A549 (cell line): ENCODE results near the gene SSBP3. TPM values are rescaled to one million over a fixed set of nuclear protein-coding genes. Genes with fewer than 3 reads are reported as not detected.

Source experiments
- ATAC-seq, 2 experiments: fragments of 200-7000 bp in 1 of 2; fragments of >200 bp in 1 of 2; cut with Nextera tagmentation in 1 of 2; cut with Tn5 transposase in 1 of 2; 3 replicates each; pipeline versions ENCODE4 v1.8.0 to v1.9.1; 2018 to 2020; ENCODE audit warnings: mild to moderate bottlenecking in 1 of 2, moderate library complexity in 1 of 2
- CTCF ChIA-PET: fragments of 300-600 bp; sonication (Branson Sonifier 250); formaldehyde crosslinking; extraction: SDS; loops from one replicate; lab custom pipeline; 2021; ENCODE audit warnings: antibody characterized with exemption, inconsistent platforms; lab: Yijun Ruan, JAX
- POLR2A ChIA-PET: fragments of 350-600 bp; formaldehyde crosslinking; extraction: SDS; loops from one replicate; lab custom pipeline; 2021; ENCODE audit warnings: antibody characterized with exemption, inconsistent platforms; lab: Yijun Ruan, JAX
- DNase-seq, 2 experiments: peaks; one replicate each; pipeline versions ENCODE4 v3.0.0 to v3.0.0-alpha.2; 2011 to 2016; ENCODE audit warnings: low read depth in 1 of 2, low spot score in 1 of 2
- FAIRE-seq: peaks from 2 replicates; lab custom pipeline; 2011; peaks lifted over from hg19 to GRCh38; lab: Jason Lieb, UNC
- H3K27ac ChIP-seq, 2 experiments: fragments of >200 bp; sonication (Bioruptor Twin); formaldehyde crosslinking; 3 replicates each; pipeline ENCODE4 v1.5.1; 2016 to 2017
- H3K4me1 ChIP-seq: fragments of >200 bp; sonication (Bioruptor Twin); formaldehyde crosslinking; 3 replicates; pipeline ENCODE4 v1.6.1; 2016
- H3K4me2 ChIP-seq: fragments of >200 bp; sonication (Bioruptor Twin); formaldehyde crosslinking; 3 replicates; pipeline ENCODE4 v1.6.1; 2016
- H3K4me3 ChIP-seq: fragments of >200 bp; sonication (Bioruptor Twin); formaldehyde crosslinking; 3 replicates; pipeline ENCODE4 v1.5.1; 2016
- H3K9me3 ChIP-seq: fragments of >200 bp; sonication (Bioruptor Twin); formaldehyde crosslinking; 3 replicates; pipeline ENCODE4 v1.6.1; 2016
- BCL3 ChIP-seq: fragments of >200 bp; sonication (Bioruptor Twin); formaldehyde crosslinking; IDR thresholded peaks from 3 replicates; pipeline ENCODE4 v1.6.1; 2016
- BHLHE40 ChIP-seq: IDR thresholded peaks from 2 replicates; pipeline ENCODE4 v1.6.1; 2012; ENCODE audit warnings: low read depth, low read length, inconsistent platforms
- CBX2 ChIP-seq: fragments of 200-600 bp; sonication (generic); IDR thresholded peaks from 2 replicates; pipeline ENCODE4 v1.6.1; 2016; ENCODE audit warnings: low read depth, mild to moderate bottlenecking, borderline replicate concordance
- CHD4 ChIP-seq: fragments of 200-600 bp; sonication (generic); IDR thresholded peaks from 2 replicates; pipeline ENCODE4 v1.6.1; 2016; ENCODE audit warnings: antibody characterized with exemption, mild to moderate bottlenecking, borderline replicate concordance
- CTCF ChIP-seq: fragments of >200 bp; sonication (Bioruptor Twin); formaldehyde crosslinking; IDR thresholded peaks from 3 replicates; pipeline ENCODE4 v1.5.1; 2016
- E2F6 ChIP-seq: IDR thresholded peaks from 2 replicates; pipeline ENCODE4 v1.6.1; 2012; ENCODE audit warnings: low read depth, borderline replicate concordance
- EHF ChIP-seq: fragments of 250-450 bp; sonication (Bioruptor Pico); IDR thresholded peaks from 2 replicates; pipeline ENCODE4 v1.5.0; 2020; ENCODE audit warnings: mild to moderate bottlenecking
- FOSB ChIP-seq: fragments of 250-450 bp; sonication (Bioruptor Pico); IDR thresholded peaks from 2 replicates; pipeline ENCODE4 v1.5.0; 2020; ENCODE audit warnings: mild to moderate bottlenecking, moderate library complexity
- FOXS1 ChIP-seq: fragments of 250-450 bp; sonication (Bioruptor Pico); IDR thresholded peaks from 2 replicates; pipeline ENCODE4 v1.5.0; 2020; ENCODE audit warnings: mild to moderate bottlenecking, moderate library complexity
- HDAC2 ChIP-seq: fragments of 200-600 bp; sonication (generic); IDR thresholded peaks from 2 replicates; pipeline ENCODE4 v1.6.1; 2016
- HOXA7 ChIP-seq: fragments of 250-450 bp; sonication (Bioruptor Pico); IDR thresholded peaks from 2 replicates; pipeline ENCODE4 v1.5.0; 2020; ENCODE audit warnings: mild to moderate bottlenecking, moderate library complexity
- HOXB5 ChIP-seq: fragments of 250-450 bp; sonication (Bioruptor Pico); IDR thresholded peaks from 2 replicates; pipeline ENCODE4 v1.5.0; 2020; ENCODE audit warnings: mild to moderate bottlenecking, moderate library complexity
- JUNB ChIP-seq: fragments of >200 bp; sonication (Bioruptor Twin); formaldehyde crosslinking; IDR thresholded peaks from 2 replicates; pipeline ENCODE4 v1.6.1; 2016
- KDM5A ChIP-seq: fragments of 200-600 bp; sonication (generic); IDR thresholded peaks from 2 replicates; pipeline ENCODE4 v1.6.1; 2016; ENCODE audit warnings: antibody characterized with exemption, mild to moderate bottlenecking
- MAFK ChIP-seq: fragments of 450-650 bp; IDR thresholded peaks from 2 replicates; pipeline ENCODE4 v1.6.1; 2014; ENCODE audit not compliant: partially characterized antibody
- MYC ChIP-seq: IDR thresholded peaks from 2 replicates; pipeline ENCODE4 v1.6.1; 2012; ENCODE audit warnings: mild to moderate bottlenecking, inconsistent platforms, low read length, improper control_type of control experiment, borderline replicate concordance
- PBX3 ChIP-seq: IDR thresholded peaks from 2 replicates; pipeline ENCODE4 v1.6.1; 2012
- PHF8 ChIP-seq: fragments of 200-600 bp; sonication (generic); IDR thresholded peaks from 2 replicates; pipeline ENCODE4 v1.6.1; 2016; ENCODE audit warnings: low read depth, mild to moderate bottlenecking, antibody characterized with exemption, moderate library complexity, borderline replicate concordance
- POLR2AphosphoS2 ChIP-seq: conservative IDR thresholded peaks from 2 replicates; pipeline ENCODE4 v1.6.1; 2012; ENCODE audit warnings: low read length, improper control_type of control experiment, inconsistent platforms
- SREBF2 ChIP-seq: fragments of 450-650 bp; IDR thresholded peaks from 2 replicates; pipeline ENCODE4 v1.6.1; 2014; ENCODE audit warnings: mild to moderate bottlenecking, moderate library complexity
- ZC3H11A ChIP-seq: fragments of 450-650 bp; IDR thresholded peaks from 2 replicates; pipeline ENCODE4 v1.6.1; 2014; ENCODE audit warnings: antibody characterized with exemption, mild to moderate bottlenecking
- ZSCAN20 ChIP-seq: fragments of 250-450 bp; sonication (Bioruptor Pico); IDR thresholded peaks from 2 replicates; pipeline ENCODE4 v1.8.0; 2022; ENCODE audit warnings: mild to moderate bottlenecking, moderate library complexity
- WGBS: methylation state at CpG from one replicate; pipeline ENCODE4 v1.1.6; 2017; ENCODE audit errors: missing lambda C conversion rate; 5-methylcytosine and 5-hydroxymethylcytosine counted together
- polyA plus RNA-seq, 4 experiments: library from polyadenylated mRNA; depleted of rRNA in 3 of 4; stranded (reverse); fragments of >200 nt; fragmentation: RNase III in 1 of 4; extraction: RNeasy Plus Mini Kit Qiagen cat#74134 plus additional on column Dnase treatment in 1 of 4; gene quantifications; 2 replicates in 3 of 4; 3 replicates in 1 of 4; pipeline ENCODE4 v1.2.3, GENCODE V29; 2011 to 2017

Gene SSBP3
- polyA plus RNA-seq, 2 of the 4 experiments (the other 2 are of a cell fraction), result 7.2 to 9.1 TPM

DNA sequence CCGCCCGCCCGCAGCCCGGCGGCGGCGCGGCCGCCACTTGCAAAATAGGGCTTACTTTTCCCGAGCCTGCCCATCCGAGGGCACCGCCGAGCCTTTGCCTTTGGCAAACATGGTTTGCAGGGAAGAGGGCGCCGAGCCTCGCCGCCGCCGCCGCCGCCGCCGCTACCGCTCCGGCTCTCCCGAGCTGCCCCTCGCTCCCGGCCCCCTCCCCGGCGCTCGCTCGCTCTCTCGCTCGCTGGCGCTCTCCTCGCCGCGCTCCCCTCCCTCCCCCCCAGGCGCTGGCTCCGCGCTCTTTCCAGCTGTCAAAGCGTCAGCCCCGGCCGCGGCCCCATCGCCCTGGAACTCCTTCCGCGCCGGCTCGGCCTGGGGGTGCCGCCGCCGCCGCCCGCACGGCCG lies 298 bp downstream of the SSBP3 start:
- TF ChIP-seq FOSB (CRISPR knock-in tag) (no peak), CBX2 (no peak), BCL3 (no peak), HOXA7 (CRISPR knock-in tag) (no peak), POLR2AphosphoS2 (no peak), MYC (no peak), KDM5A (no peak), SREBF2 (no peak), HOXB5 (CRISPR knock-in tag) (no peak), CHD4 (no peak), PHF8 (no peak), PBX3 (no peak), MAFK (no peak), ZSCAN20 (no peak), ZC3H11A (no peak), FOXS1 (CRISPR knock-in tag) (no peak), JUNB (no peak), BHLHE40 (no peak), EHF (CRISPR knock-in tag) (no peak), HDAC2 (no peak)
- ChIA-PET POLR2A (interaction anchor here (1.0 to 2.3 kb wide), 2 partner anchors 82 to 83 kb away, joined by 4 to 17 read pairs; no protein-coding TSS in a partner anchor), CTCF (interaction anchor here (1.2 to 2.5 kb wide), 2 partner anchors 83 to 254 kb away, joined by 3 to 27 read pairs; no protein-coding TSS in a partner anchor)
- H3K9me3 ChIP-seq, result no peaks in the 10 kb centered on the region
- ATAC-seq, result no peak; a peak in 1 of 6 replicates
- FAIRE-seq, result no peak
- no CpG with 5 or more reads among the region's 57 CpGs for WGBS
- DNase-seq, result no peak
- peaks cover 19% of the 10 kb centered on the region for H3K4me1 ChIP-seq
- peak overlapping the region; percentile 50 to 99 for H3K27ac ChIP-seq
- H3K4me3 ChIP-seq, result peak overlapping the region; percentile 94
- H3K4me2 ChIP-seq, result peak overlapping the region; percentile 95

DNA sequence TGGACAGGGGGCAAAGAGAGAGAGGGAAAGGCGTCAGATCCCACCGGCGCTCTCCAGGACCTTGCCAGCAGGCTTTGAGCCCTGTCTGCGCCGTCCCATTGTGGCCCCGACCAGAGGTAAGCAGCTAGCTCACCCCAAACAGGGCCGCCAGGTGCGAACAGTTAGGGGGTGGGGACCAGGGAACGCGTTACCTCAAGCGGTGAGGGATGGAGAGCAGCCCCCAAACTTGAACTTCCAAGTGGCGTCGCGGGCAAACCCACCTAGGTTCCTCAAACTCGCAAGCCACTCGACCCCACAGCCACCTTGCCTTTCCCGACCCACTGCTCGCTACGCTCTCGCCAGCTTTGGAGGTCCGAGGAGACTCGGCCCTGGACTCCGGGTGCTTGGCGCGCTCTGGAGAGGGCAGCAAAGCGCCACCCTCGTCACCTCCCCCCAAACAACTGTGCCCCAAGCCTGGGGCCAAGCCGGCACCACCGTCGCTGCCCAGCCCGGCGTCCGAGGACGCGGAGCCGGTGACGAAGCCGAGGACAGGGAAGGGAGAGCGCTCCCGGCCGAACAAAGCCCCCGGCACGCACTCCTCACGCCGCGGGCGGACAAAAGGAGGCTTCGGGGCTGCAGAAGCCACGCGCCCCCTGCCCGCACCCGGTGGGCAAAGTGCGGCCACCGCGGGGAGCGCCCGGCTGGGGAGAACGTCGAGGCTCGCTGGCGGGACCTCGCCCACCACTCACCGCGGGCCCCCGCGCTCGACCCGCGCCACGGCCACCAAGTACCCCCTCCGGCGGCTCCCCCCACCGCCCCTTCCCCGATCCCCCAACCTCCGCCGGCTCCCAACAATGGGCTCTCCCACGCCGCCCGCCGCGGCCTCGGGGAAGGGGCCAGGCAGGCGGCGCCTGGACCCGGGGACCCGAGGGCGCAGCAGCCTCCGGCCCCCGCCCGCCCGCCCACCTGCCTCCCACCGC lies 976 bp downstream of the SSBP3 start:
- TF ChIP-seq E2F6 (no peak), CTCF (0 out of 3 replicates have a peak, but pooled peaks have one; percentile 4)
- Histone ChIP-seq H3K27ac (peak overlapping the region; percentile 50 to 99), H3K9me3 (no peaks in the 10 kb centered on the region), H3K4me2 (peak overlapping the region; percentile 95), H3K4me1 (peaks cover 19% of the 10 kb centered on the region), H3K4me3 (peak overlapping the region; percentile 94)
- no peak for ATAC-seq
- ChIA-PET CTCF (interaction anchor here (1.2 to 2.5 kb wide), 2 partner anchors 84 to 253 kb away, joined by 3 to 27 read pairs; no protein-coding TSS in a partner anchor), POLR2A (interaction anchor here (1.1 kb wide), 1 partner anchor 205 kb away, joined by 3 read pairs; the partner anchor contains the start of genes CYB5RL and MRPL37)
- no peak for DNase-seq
- WGBS, result 45% methylated on average over 28 of the region's 92 CpGs
- no peak for FAIRE-seq
